A549 (cell line): ENCODE results near the gene DCDC2. TPM values are rescaled to one million over a fixed set of nuclear protein-coding genes. Genes with fewer than 3 reads are reported as not detected.
"Not testable (repeated sequence)": the region's sequence is repeated elsewhere in the genome, so short reads cannot be mapped to it uniquely, and the experiment has no call there.

ENCODE experiments used
- ATAC-seq, 2 experiments: fragments of 200-7000 bp in 1 of 2; fragments of >200 bp in 1 of 2; cut with Nextera tagmentation in 1 of 2; cut with Tn5 transposase in 1 of 2; 3 replicates each; pipeline versions ENCODE4 v1.8.0 to v1.9.1; 2018 to 2020; ENCODE audit warnings: mild to moderate bottlenecking in 1 of 2, moderate library complexity in 1 of 2
- CTCF ChIA-PET: fragments of 300-600 bp; sonication (Branson Sonifier 250); formaldehyde crosslinking; extraction: SDS; loops from one replicate; lab custom pipeline; 2021; ENCODE audit warnings: antibody characterized with exemption, inconsistent platforms; lab: Yijun Ruan, JAX
- POLR2A ChIA-PET: fragments of 350-600 bp; formaldehyde crosslinking; extraction: SDS; loops from one replicate; lab custom pipeline; 2021; ENCODE audit warnings: antibody characterized with exemption, inconsistent platforms; lab: Yijun Ruan, JAX
- DNase-seq, 2 experiments: peaks; one replicate each; pipeline versions ENCODE4 v3.0.0 to v3.0.0-alpha.2; 2011 to 2016; ENCODE audit warnings: low read depth in 1 of 2, low spot score in 1 of 2
- FAIRE-seq: peaks from 2 replicates; lab custom pipeline; 2011; peaks lifted over from hg19 to GRCh38; lab: Jason Lieb, UNC
- H3K27ac ChIP-seq, 2 experiments: fragments of >200 bp; sonication (Bioruptor Twin); formaldehyde crosslinking; 3 replicates each; pipeline ENCODE4 v1.5.1; 2016 to 2017
- H3K4me1 ChIP-seq: fragments of >200 bp; sonication (Bioruptor Twin); formaldehyde crosslinking; 3 replicates; pipeline ENCODE4 v1.6.1; 2016
- H3K4me2 ChIP-seq: fragments of >200 bp; sonication (Bioruptor Twin); formaldehyde crosslinking; 3 replicates; pipeline ENCODE4 v1.6.1; 2016
- H3K4me3 ChIP-seq: fragments of >200 bp; sonication (Bioruptor Twin); formaldehyde crosslinking; 3 replicates; pipeline ENCODE4 v1.5.1; 2016
- H3K9me3 ChIP-seq: fragments of >200 bp; sonication (Bioruptor Twin); formaldehyde crosslinking; 3 replicates; pipeline ENCODE4 v1.6.1; 2016
- CHD4 ChIP-seq: fragments of 200-600 bp; sonication (generic); IDR thresholded peaks from 2 replicates; pipeline ENCODE4 v1.6.1; 2016; ENCODE audit warnings: antibody characterized with exemption, mild to moderate bottlenecking, borderline replicate concordance
- ELK1 ChIP-seq: fragments of 150-350 bp; IDR thresholded peaks from 2 replicates; pipeline ENCODE4 v1.6.1; 2014; ENCODE audit warnings: low read depth, mild to moderate bottlenecking, low read length
- FOSB ChIP-seq: fragments of 250-450 bp; sonication (Bioruptor Pico); IDR thresholded peaks from 2 replicates; pipeline ENCODE4 v1.5.0; 2020; ENCODE audit warnings: mild to moderate bottlenecking, moderate library complexity
- FOXS1 ChIP-seq: fragments of 250-450 bp; sonication (Bioruptor Pico); IDR thresholded peaks from 2 replicates; pipeline ENCODE4 v1.5.0; 2020; ENCODE audit warnings: mild to moderate bottlenecking, moderate library complexity
- HDAC2 ChIP-seq: fragments of 200-600 bp; sonication (generic); IDR thresholded peaks from 2 replicates; pipeline ENCODE4 v1.6.1; 2016
- HOXB13 ChIP-seq: fragments of 250-450 bp; sonication (Bioruptor Pico); IDR thresholded peaks from 2 replicates; pipeline ENCODE4 v1.5.0; 2020; ENCODE audit warnings: low read depth, mild to moderate bottlenecking, moderate library complexity
- HOXB5 ChIP-seq: fragments of 250-450 bp; sonication (Bioruptor Pico); IDR thresholded peaks from 2 replicates; pipeline ENCODE4 v1.5.0; 2020; ENCODE audit warnings: mild to moderate bottlenecking, moderate library complexity
- JUNB ChIP-seq: fragments of >200 bp; sonication (Bioruptor Twin); formaldehyde crosslinking; IDR thresholded peaks from 2 replicates; pipeline ENCODE4 v1.6.1; 2016
- MAFK ChIP-seq: fragments of 450-650 bp; IDR thresholded peaks from 2 replicates; pipeline ENCODE4 v1.6.1; 2014; ENCODE audit not compliant: partially characterized antibody
- NPAS2 ChIP-seq: fragments of 250-450 bp; sonication (Bioruptor Pico); IDR thresholded peaks from 2 replicates; pipeline ENCODE4 v1.8.0; 2022; ENCODE audit warnings: mild to moderate bottlenecking, moderate library complexity, borderline replicate concordance
- NR3C1 ChIP-seq: fragments of >200 bp; sonication (Bioruptor Twin); formaldehyde crosslinking; IDR thresholded peaks from 3 replicates; pipeline ENCODE4 v1.6.1; 2017
- PBX3 ChIP-seq: IDR thresholded peaks from 2 replicates; pipeline ENCODE4 v1.6.1; 2012
- PHF8 ChIP-seq: fragments of 200-600 bp; sonication (generic); IDR thresholded peaks from 2 replicates; pipeline ENCODE4 v1.6.1; 2016; ENCODE audit warnings: low read depth, mild to moderate bottlenecking, antibody characterized with exemption, moderate library complexity, borderline replicate concordance
- POLR2AphosphoS2 ChIP-seq: conservative IDR thresholded peaks from 2 replicates; pipeline ENCODE4 v1.6.1; 2012; ENCODE audit warnings: low read length, improper control_type of control experiment, inconsistent platforms
- RAD21 ChIP-seq, 2 experiments: fragments of >200 bp in 1 of 2; sonication (Bioruptor Twin) in 1 of 2; formaldehyde crosslinking in 1 of 2; IDR thresholded peaks in 1 of 2; conservative IDR thresholded peaks in 1 of 2; 2 replicates in 1 of 2; 3 replicates in 1 of 2; pipeline ENCODE4 v1.6.1; 2012 to 2018; ENCODE audit warnings: inconsistent platforms in 1 of 2
- RARB ChIP-seq: fragments of 250-450 bp; sonication (Bioruptor Pico); IDR thresholded peaks from 2 replicates; pipeline ENCODE4 v1.8.0; 2021; ENCODE audit warnings: mild to moderate bottlenecking, moderate library complexity
- RCOR1 ChIP-seq: fragments of 150-350 bp; IDR thresholded peaks from 2 replicates; pipeline ENCODE4 v1.6.1; 2014; ENCODE audit warnings: antibody characterized with exemption, low read length, low read depth
- REST ChIP-seq: fragments of 200-600 bp; sonication (generic); IDR thresholded peaks from 2 replicates; pipeline ENCODE4 v1.6.1; 2016; ENCODE audit warnings: antibody characterized with exemption, mild to moderate bottlenecking, moderate library complexity
- RNF2 ChIP-seq: fragments of 200-600 bp; sonication (generic); IDR thresholded peaks from 2 replicates; pipeline ENCODE4 v1.6.1; 2016; ENCODE audit warnings: low read depth, mild to moderate bottlenecking, antibody characterized with exemption, moderate library complexity, borderline replicate concordance
- SMC3 ChIP-seq: fragments of >200 bp; sonication (Bioruptor Twin); formaldehyde crosslinking; IDR thresholded peaks from 3 replicates; pipeline ENCODE4 v1.6.1; 2018; ENCODE audit warnings: inconsistent platforms
- TP53 ChIP-seq: fragments of 250-450 bp; sonication (Bioruptor Pico); IDR thresholded peaks from 2 replicates; pipeline ENCODE4 v1.5.0; 2021; ENCODE audit warnings: mild to moderate bottlenecking, moderate library complexity
- ZFP36 ChIP-seq: fragments of 450-650 bp; IDR thresholded peaks from 2 replicates; pipeline ENCODE4 v1.6.1; 2014; ENCODE audit warnings: borderline replicate concordance; ENCODE audit not compliant: partially characterized antibody
- WGBS: methylation state at CpG from one replicate; pipeline ENCODE4 v1.1.6; 2017; ENCODE audit errors: missing lambda C conversion rate; 5-methylcytosine and 5-hydroxymethylcytosine counted together
- polyA plus RNA-seq, 4 experiments: library from polyadenylated mRNA; depleted of rRNA in 3 of 4; stranded (reverse); fragments of >200 nt; fragmentation: RNase III in 1 of 4; extraction: RNeasy Plus Mini Kit Qiagen cat#74134 plus additional on column Dnase treatment in 1 of 4; gene quantifications; 2 replicates in 3 of 4; 3 replicates in 1 of 4; pipeline ENCODE4 v1.2.3, GENCODE V29; 2011 to 2017

The DCDC2 gene
- polyA plus RNA-seq, 2 of the 4 experiments (the other 2 are of a cell fraction) = 9.1 to 9.4 TPM

GRCh38 chr6:24249926-24250325 is 107.9 kb downstream of the DCDC2 start:
- DNase-seq (no peak), ATAC-seq (no peak), FAIRE-seq (no peak)
- no peaks in the 10 kb centered on the region for H3K4me1 ChIP-seq
- CTCF ChIA-PET = no interaction called here
- no peak overlapping the region for H3K4me3 ChIP-seq
- H3K27ac ChIP-seq = no peak overlapping the region
- WGBS = 65% methylated on average over 4 of the region's 4 CpGs
- H3K9me3 ChIP-seq = peaks cover 2% of the 10 kb centered on the region; the same call in 1 of the 3 replicates
- POLR2A ChIA-PET = no interaction called here
- no peak overlapping the region for H3K4me2 ChIP-seq
- no peak for TF ChIP-seq RARB (CRISPR knock-in tag)
- no peak for TF ChIP-seq MAFK
- TF ChIP-seq JUNB = no peak
- no peak for TF ChIP-seq FOSB (CRISPR knock-in tag)
- no peak for TF ChIP-seq PHF8
- no peak for TF ChIP-seq PBX3
- no peak for TF ChIP-seq ZFP36
- TF ChIP-seq REST = no peak

GRCh38 chr6:24245275-24245674 is 112.6 kb downstream of the DCDC2 start:
- WGBS = 58% methylated on average over 2 of the region's 2 CpGs
- FAIRE-seq = no peak
- CTCF ChIA-PET = no interaction called here

GRCh38 chr6:24242924-24243323 is 114.9 kb downstream of the DCDC2 start:
- Histone ChIP-seq H3K4me2 (no peak overlapping the region), H3K27ac (no peak overlapping the region), H3K4me1 (no peaks in the 10 kb centered on the region), H3K9me3 (no peaks in the 10 kb centered on the region), H3K4me3 (no peak overlapping the region)
- 38% methylated on average over 1 of the region's 1 CpG for WGBS
- ChIA-PET POLR2A (no interaction called here), CTCF (interaction anchor here (0.7 kb wide), 1 partner anchor 739 kb away, joined by 3 read pairs; no protein-coding TSS in a partner anchor)
- DNase-seq (no peak), FAIRE-seq (no peak), ATAC-seq (no peak)
- TF ChIP-seq NPAS2 (CRISPR knock-in tag) (no peak), HOXB5 (no peak), MAFK (no peak), SMC3 (no peak), RNF2 (no peak), CHD4 (no peak), RCOR1 (no peak), FOXS1 (CRISPR knock-in tag) (no peak), HDAC2 (no peak), RAD21 (conservative IDR thresholded peaks at IDR 0.05 in 1 of 2, IDR thresholded peaks at IDR 0.05 in 1 of 2) (no peak), NR3C1 (no peak), ZFP36 (no peak), ELK1 (no peak), JUNB (no peak), POLR2AphosphoS2 (no peak), TP53 (CRISPR knock-in tag) (no peak), HOXB13 (no peak)

More at GRCh38 chr6:24245275-24245674, 112.6 kb downstream of the DCDC2 start:
- Histone ChIP-seq H3K4me2 (no peak overlapping the region), H3K4me1 (no peaks in the 10 kb centered on the region), H3K9me3 (no peaks in the 10 kb centered on the region), H3K4me3 (no peak overlapping the region), H3K27ac (no peak overlapping the region)
- ATAC-seq = no peak
- TF ChIP-seq JUNB = no peak
- POLR2A ChIA-PET = no interaction called here
- DNase-seq = no peak

GRCh38 chr6:24241779-24242178 is 116.1 kb downstream of the DCDC2 start:
- POLR2A ChIA-PET, FAIRE-seq, H3K9me3 ChIP-seq, DNase-seq, H3K4me2 ChIP-seq, ATAC-seq, CTCF ChIA-PET, H3K27ac ChIP-seq, H3K4me1 ChIP-seq, H3K4me3 ChIP-seq: not testable (repeated sequence)
- WGBS = 61% methylated on average over 1 of the region's 1 CpG
